ENCODE data around the gene ZNF217.
"Not testable (repeated sequence)": the region's sequence is repeated elsewhere in the genome, so short reads cannot be mapped to it uniquely, and the experiment has no call there.

The ZNF217 gene

GRCh38 chr20:53522696-53523095 is 70.9 kb downstream of the ZNF217 start:
- no peak for DNase-seq (ENCODE audit: low read depth)
- no peak overlapping the region for H3K4me3 ChIP-seq (ENCODE audit: low read depth, low read length)
- no peak for TF ChIP-seq CTCF (IDR thresholded peaks at IDR 0.05; ENCODE audit: low read depth, low read length, missing control alignments)

GRCh38 chr20:53522026-53522425 is 71.6 kb downstream of the ZNF217 start:
- H3K4me3 ChIP-seq (ENCODE audit: low read depth, low read length), result no peak overlapping the region
- DNase-seq (ENCODE audit: low read depth), result no peak
- TF ChIP-seq CTCF (IDR thresholded peaks at IDR 0.05; ENCODE audit: low read depth, low read length, missing control alignments), result no peak

- DNase-seq (ENCODE audit: low read depth); H3K4me3 ChIP-seq (ENCODE audit: low read depth, low read length): not testable (repeated sequence)
These were observed 72.2 kb downstream of the ZNF217 start for GRCh38 chr20:53521421-53521820.

GRCh38 chr20:53517146-53517545 is 76.5 kb downstream of the ZNF217 start:
- no peak overlapping the region for H3K4me3 ChIP-seq (ENCODE audit: low read depth, low read length)
- no peak for DNase-seq (ENCODE audit: low read depth)
- TF ChIP-seq CTCF (IDR thresholded peaks at IDR 0.05; ENCODE audit: low read depth, low read length, missing control alignments), result no peak
